Neural cell (in vitro differentiated cells): ENCODE measurements around the gene HS3ST3B1.

ENCODE experiments used
- CTCF ChIP-seq: fragments of 450-650 bp; IDR thresholded peaks from 2 replicates; pipeline ENCODE4 v1.5.1; 2014; ENCODE audit warnings: antibody characterized with exemption, mild to moderate bottlenecking, moderate library complexity; ENCODE audit not compliant: poor library complexity, severe bottlenecking
- EP300 ChIP-seq: fragments of 450-650 bp; conservative IDR thresholded peaks from 2 replicates; pipeline ENCODE4 v1.6.1; 2014; ENCODE audit warnings: antibody characterized with exemption, mild to moderate bottlenecking, moderate library complexity; ENCODE audit not compliant: poor library complexity, severe bottlenecking
- EZH2 ChIP-seq: fragments of 200-600, 300-800 bp; shearing (Covaris generic), sonication (generic); IDR thresholded peaks from 2 replicates; pipeline ENCODE4 v1.6.1; 2014; ENCODE audit warnings: antibody characterized with exemption, low read length, borderline replicate concordance, mild to moderate bottlenecking; ENCODE audit not compliant: insufficient read depth, poor library complexity, severe bottlenecking
- REST ChIP-seq: IDR thresholded peaks from 2 replicates; pipeline ENCODE4 v1.6.1; 2012; ENCODE audit warnings: borderline replicate concordance
- TAF1 ChIP-seq: IDR thresholded peaks from 2 replicates; pipeline ENCODE4 v1.6.1; 2012; ENCODE audit warnings: low read depth

GRCh38 chr17:14321476-14321949, 20.6 kb downstream of the HS3ST3B1 start:
- TF ChIP-seq CTCF (no peak), EZH2 (no peak), REST (no peak), EP300 (no peak), TAF1 (no peak)
